IMR-90 (cell line): ENCODE results near the gene UBN2.

ENCODE experiments used
- BHLHE40 ChIP-seq: fragments of 150-350 bp; IDR thresholded peaks from 2 replicates; pipeline ENCODE4 v1.6.1; 2016; ENCODE audit warnings: mild to moderate bottlenecking, low read depth, low read length
- CTCF ChIP-seq: conservative IDR thresholded peaks from 2 replicates; pipeline ENCODE4 v1.5.1; 2012; ENCODE audit warnings: mild to moderate bottlenecking, low read depth, low read length, improper control_type of control experiment
- FOS ChIP-seq: fragments of 150-350 bp; IDR thresholded peaks from 2 replicates; pipeline ENCODE4 v1.6.1; 2016; ENCODE audit warnings: low read depth, low read length
- MAFK ChIP-seq: IDR thresholded peaks from 2 replicates; pipeline ENCODE4 v1.6.1; 2012; ENCODE audit warnings: low read depth, low read length, improper control_type of control experiment
- MXI1 ChIP-seq: IDR thresholded peaks from 2 replicates; pipeline ENCODE4 v1.6.1; 2012; ENCODE audit warnings: low read depth, mild to moderate bottlenecking, low read length, moderate library complexity, borderline replicate concordance
- NFE2L2 ChIP-seq: fragments of 150-350 bp; IDR thresholded peaks from 2 replicates; pipeline ENCODE4 v1.6.1; 2016; ENCODE audit warnings: low read depth, mild to moderate bottlenecking, low read length
- POLR2A ChIP-seq: IDR thresholded peaks from 2 replicates; pipeline ENCODE4 v1.6.1; 2012; ENCODE audit warnings: mild to moderate bottlenecking, low read depth, low read length
- RAD21 ChIP-seq: IDR thresholded peaks from 2 replicates; pipeline ENCODE4 v1.6.1; 2012; ENCODE audit warnings: low read length, improper control_type of control experiment
- RCOR1 ChIP-seq: IDR thresholded peaks from 2 replicates; pipeline ENCODE4 v1.6.1; 2012; ENCODE audit warnings: mild to moderate bottlenecking, low read length, improper control_type of control experiment; ENCODE audit not compliant: insufficient replicate concordance
- USF2 ChIP-seq: fragments of 150-350 bp; IDR thresholded peaks from 2 replicates; pipeline ENCODE4 v1.6.1; 2017; ENCODE audit warnings: mild to moderate bottlenecking, antibody characterized with exemption, low read length, low read depth

GRCh38 chr7:139339025-139339424 lies 108.0 kb downstream of the UBN2 start:
- TF ChIP-seq MXI1 (no peak), RAD21 (no peak), POLR2A (no peak), CTCF (no peak), USF2 (no peak), NFE2L2 (no peak), FOS (no peak), MAFK (no peak), RCOR1 (no peak), BHLHE40 (no peak)
